KMS-11 (cell line): Measurements from ENCODE around the gene SERPINB6.

Experiments used
- H2AFZ ChIP-seq: fragments of 200-600 bp; sonication (generic); 2 replicates; pipeline ENCODE4 v1.6.1; 2016; ENCODE audit warnings: antibody characterized with exemption, mixed run types, low read depth
- H3K27ac ChIP-seq: fragments of 200-600 bp; sonication (generic); 2 replicates; pipeline ENCODE4 v1.6.1; 2016; ENCODE audit warnings: mild to moderate bottlenecking, mixed run types
- H3K27me3 ChIP-seq: fragments of 200-600 bp; sonication (generic); 2 replicates; pipeline ENCODE4 v1.6.1; 2017; ENCODE audit warnings: mild to moderate bottlenecking, low read depth, mixed run types, moderate library complexity; ENCODE audit not compliant: insufficient read depth
- H3K36me3 ChIP-seq: fragments of 200-600 bp; sonication (generic); 2 replicates; pipeline ENCODE4 v1.6.1; 2017; ENCODE audit warnings: mild to moderate bottlenecking, mixed run types; ENCODE audit not compliant: insufficient read depth
- H3K4me1 ChIP-seq: fragments of 200-600 bp; sonication (generic); 2 replicates; pipeline ENCODE4 v1.6.1; 2016; ENCODE audit warnings: mild to moderate bottlenecking, low read depth, mixed run types; ENCODE audit not compliant: poor library complexity, severe bottlenecking
- H3K4me2 ChIP-seq: fragments of 200-600 bp; sonication (generic); 2 replicates; pipeline ENCODE4 v1.7.0; 2016; ENCODE audit warnings: mild to moderate bottlenecking, mixed run types
- H3K4me3 ChIP-seq: fragments of 200-600 bp; sonication (generic); IDR thresholded peaks from 2 replicates; pipeline ENCODE4 v1.6.1; 2017; ENCODE audit warnings: low read depth, low read length, mixed read lengths; ENCODE audit not compliant: insufficient read depth
- H3K79me2 ChIP-seq: fragments of 200-600 bp; sonication (generic); 2 replicates; pipeline ENCODE4 v1.6.1; 2016; ENCODE audit warnings: low read depth, mixed run types; ENCODE audit not compliant: insufficient read depth
- H3K9ac ChIP-seq: fragments of 200-600 bp; sonication (generic); 2 replicates; pipeline ENCODE4 v1.6.1; 2016; ENCODE audit warnings: mild to moderate bottlenecking, mixed run types
- H4K20me1 ChIP-seq: fragments of 200-600 bp; sonication (generic); 2 replicates; pipeline ENCODE4 v1.6.1; 2016; ENCODE audit warnings: mild to moderate bottlenecking, mixed run types; ENCODE audit not compliant: insufficient read depth
- TF ChIP-seq, protein P1 (sequence below): fragments of 200-600 bp; sonication (generic); conservative IDR thresholded peaks from 2 replicates; pipeline ENCODE4 v1.6.1; 2017; ENCODE audit warnings: low read depth, mild to moderate bottlenecking, antibody characterized with exemption, low read length, moderate library complexity, mixed read lengths

SERPINB6 gene

DNA sequence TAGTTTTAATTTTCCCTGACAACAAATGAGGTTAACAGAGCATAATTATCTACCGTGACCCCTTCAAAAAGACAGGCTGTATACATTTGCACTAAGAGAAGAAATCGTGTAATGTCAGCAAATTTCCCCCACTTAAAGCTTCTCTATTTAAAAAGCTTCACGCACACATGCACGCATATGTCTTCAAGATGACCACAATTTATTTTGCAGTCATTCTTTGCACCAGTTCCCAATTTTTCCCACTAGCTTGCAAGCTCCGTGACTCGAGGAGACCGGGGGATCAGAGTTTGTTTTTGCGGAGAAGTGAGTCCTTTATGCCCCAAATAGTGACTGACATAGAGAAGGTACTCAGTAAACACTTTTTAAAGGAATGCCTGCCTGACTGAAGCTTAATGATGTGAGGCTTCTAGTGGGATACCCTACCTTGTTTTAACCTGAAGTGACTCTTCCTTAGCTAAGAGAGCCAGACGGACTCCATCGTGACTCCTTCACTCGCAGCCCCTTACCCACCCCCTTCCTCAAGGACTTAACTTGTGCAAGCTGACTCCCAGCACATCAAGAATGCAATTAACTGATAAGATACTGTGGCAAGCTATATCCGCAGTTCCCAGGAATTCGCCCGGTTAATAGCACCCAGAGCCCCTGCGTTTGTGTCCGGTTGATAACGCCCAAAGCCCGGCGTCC lies 19.0 kb upstream of the SERPINB6 start:
- Histone ChIP-seq H3K27ac (peak overlapping the region; percentile 93), H3K36me3 (no peaks in the 10 kb centered on the region), H4K20me1 (no peaks in the 10 kb centered on the region), H3K4me3 (no peak overlapping the region), H2AFZ (peak overlapping the region; percentile 100), H3K4me2 (peak overlapping the region; percentile 99), H3K79me2 (no peaks in the 10 kb centered on the region), H3K9ac (peak overlapping the region; percentile 86), H3K4me1 (peaks cover 18% of the 10 kb centered on the region), H3K27me3 (no peaks in the 10 kb centered on the region)
- TF ChIP-seq, protein P1, sequence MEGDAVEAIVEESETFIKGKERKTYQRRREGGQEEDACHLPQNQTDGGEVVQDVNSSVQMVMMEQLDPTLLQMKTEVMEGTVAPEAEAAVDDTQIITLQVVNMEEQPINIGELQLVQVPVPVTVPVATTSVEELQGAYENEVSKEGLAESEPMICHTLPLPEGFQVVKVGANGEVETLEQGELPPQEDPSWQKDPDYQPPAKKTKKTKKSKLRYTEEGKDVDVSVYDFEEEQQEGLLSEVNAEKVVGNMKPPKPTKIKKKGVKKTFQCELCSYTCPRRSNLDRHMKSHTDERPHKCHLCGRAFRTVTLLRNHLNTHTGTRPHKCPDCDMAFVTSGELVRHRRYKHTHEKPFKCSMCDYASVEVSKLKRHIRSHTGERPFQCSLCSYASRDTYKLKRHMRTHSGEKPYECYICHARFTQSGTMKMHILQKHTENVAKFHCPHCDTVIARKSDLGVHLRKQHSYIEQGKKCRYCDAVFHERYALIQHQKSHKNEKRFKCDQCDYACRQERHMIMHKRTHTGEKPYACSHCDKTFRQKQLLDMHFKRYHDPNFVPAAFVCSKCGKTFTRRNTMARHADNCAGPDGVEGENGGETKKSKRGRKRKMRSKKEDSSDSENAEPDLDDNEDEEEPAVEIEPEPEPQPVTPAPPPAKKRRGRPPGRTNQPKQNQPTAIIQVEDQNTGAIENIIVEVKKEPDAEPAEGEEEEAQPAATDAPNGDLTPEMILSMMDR = no peak

DNA sequence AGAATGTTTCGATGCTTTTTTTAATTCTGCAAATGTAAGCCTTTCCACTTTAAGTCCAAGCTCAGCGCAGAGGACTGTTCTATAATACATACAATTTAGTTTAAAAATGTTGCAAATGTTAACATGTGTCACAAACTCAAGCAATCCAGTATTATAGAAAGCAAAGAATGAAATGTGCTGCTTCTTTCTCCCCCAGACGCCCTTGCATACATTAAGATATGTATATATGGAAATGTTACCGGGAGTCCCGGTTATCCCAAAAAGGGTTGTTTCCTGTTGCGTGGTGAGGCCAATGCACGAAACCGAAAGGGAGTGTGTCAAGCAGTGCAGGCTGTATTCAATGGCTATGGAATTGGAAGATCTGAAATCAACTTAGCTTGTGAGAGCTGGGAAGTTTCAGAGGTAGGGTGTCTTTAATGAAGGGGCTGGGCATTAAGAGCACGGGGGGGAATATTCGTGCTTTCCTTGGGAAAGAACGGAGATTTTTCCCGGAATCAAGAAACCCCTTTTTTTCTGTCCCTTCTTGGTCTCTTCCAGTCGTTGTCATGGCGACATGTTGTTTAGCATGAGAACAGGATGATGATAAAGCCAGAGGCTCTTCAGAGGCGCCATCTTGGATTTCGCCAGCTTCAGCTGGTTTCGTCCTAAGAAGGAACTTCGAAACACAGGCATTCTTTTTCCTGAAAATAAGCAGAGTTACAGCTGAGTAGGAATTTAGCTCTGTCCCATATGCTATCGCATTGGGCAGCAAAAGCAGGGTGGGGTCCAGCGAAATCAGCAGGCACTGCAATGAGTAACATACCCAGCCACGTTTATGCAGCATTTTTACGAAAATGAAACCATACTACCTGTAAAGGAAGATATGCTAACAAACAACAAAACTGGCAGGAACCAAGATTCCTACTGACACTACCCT lies 18.2 kb upstream of the SERPINB6 start:
- H3K27me3 ChIP-seq = no peaks in the 10 kb centered on the region
- peak overlapping the region; percentile 86 for H3K9ac ChIP-seq
- H2AFZ ChIP-seq = peak overlapping the region; percentile 100
- no peaks in the 10 kb centered on the region for H3K36me3 ChIP-seq
- H3K27ac ChIP-seq = peak overlapping the region; percentile 93
- no peak overlapping the region for H3K4me3 ChIP-seq
- TF ChIP-seq, protein P1 = peak; percentile 46; the same call in 1 of the 2 replicates
- peaks cover 18% of the 10 kb centered on the region for H3K4me1 ChIP-seq
- H3K4me2 ChIP-seq = peak overlapping the region; percentile 99
- no peaks in the 10 kb centered on the region for H3K79me2 ChIP-seq
- no peaks in the 10 kb centered on the region for H4K20me1 ChIP-seq

DNA sequence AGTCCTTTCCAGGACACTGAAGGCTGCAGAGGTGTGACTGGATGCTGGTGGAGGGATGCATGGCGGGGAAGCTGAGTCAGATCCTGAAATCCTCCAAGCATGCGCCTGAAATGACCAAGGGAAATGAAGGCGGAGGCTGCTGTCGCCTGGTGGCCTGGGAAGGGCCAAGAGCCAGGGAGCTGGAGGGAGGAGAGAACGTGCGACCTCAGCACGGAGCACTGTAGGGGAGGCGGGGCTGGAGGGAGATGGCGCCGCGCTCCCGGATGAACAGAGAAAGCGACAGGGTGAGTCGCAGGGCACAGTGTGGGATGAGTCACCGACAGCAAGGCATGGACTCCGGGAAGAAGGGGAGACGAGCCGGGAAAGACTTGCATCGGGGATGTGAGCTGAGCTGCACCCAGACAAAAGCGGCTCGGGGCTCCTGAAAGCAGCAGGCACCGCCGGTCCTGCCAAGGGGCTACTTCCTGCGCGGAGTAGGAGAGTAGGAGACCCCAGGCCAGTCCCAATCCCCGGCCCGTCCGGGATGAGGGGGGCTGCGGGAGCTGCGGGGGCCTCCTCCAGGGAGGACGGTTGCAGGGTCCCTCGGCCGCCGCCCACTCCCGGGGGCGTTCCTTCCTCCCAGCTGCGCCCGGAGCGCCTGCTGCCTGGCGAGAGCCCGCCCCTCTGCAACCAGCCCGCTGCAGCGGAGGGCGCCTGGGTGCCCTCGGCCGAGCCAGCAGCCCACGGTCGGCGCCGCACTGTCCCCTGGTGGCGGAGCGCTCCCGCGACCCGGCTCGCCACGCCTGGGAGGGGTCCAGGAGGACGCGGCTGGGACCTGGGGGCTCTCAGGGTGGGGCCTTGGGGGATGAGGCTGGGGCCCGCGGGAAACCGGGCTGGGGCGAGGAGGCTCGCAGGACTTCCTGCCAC lies 17.3 kb upstream of the SERPINB6 start:
- H3K27ac ChIP-seq = peak overlapping the region; percentile 93
- no peaks in the 10 kb centered on the region for H3K36me3 ChIP-seq
- H3K27me3 ChIP-seq = no peaks in the 10 kb centered on the region
- peak overlapping the region; percentile 100 for H2AFZ ChIP-seq
- H3K9ac ChIP-seq = peak overlapping the region; percentile 86
- peaks cover 18% of the 10 kb centered on the region for H3K4me1 ChIP-seq
- H3K79me2 ChIP-seq = no peaks in the 10 kb centered on the region
- no peaks in the 10 kb centered on the region for H4K20me1 ChIP-seq
- TF ChIP-seq, protein P1 = peak; percentile 62; the same call in 1 of the 2 replicates
- H3K4me2 ChIP-seq = peak overlapping the region; percentile 99
- H3K4me3 ChIP-seq = no peak overlapping the region

DNA sequence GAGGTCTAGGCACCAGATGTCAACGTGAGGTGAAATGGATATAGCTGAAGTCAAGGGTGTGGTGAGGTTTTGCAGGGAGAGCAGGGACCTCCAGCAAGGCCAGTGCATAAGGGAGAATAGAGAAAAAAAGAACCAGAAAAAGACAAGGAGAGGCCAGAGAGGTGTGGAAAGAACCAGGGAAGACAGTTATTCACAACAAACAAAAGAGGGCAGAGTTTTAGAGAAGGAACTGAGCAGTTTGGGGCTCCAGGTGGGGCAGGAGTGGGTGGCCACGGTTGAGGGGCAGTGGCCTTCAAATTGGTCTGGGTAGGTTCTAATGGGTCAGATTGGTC lies 16.7 kb upstream of the SERPINB6 start:
- H3K4me1 ChIP-seq = peaks cover 18% of the 10 kb centered on the region
- H3K27ac ChIP-seq = peak overlapping the region; percentile 93
- peak overlapping the region; percentile 100 for H2AFZ ChIP-seq
- peak overlapping the region; percentile 99 for H3K4me2 ChIP-seq
- H3K27me3 ChIP-seq = no peaks in the 10 kb centered on the region
- no peak overlapping the region for H3K4me3 ChIP-seq
- no peaks in the 10 kb centered on the region for H3K79me2 ChIP-seq
- H3K9ac ChIP-seq = peak overlapping the region; percentile 86; the same call in 1 of the 2 replicates
- no peaks in the 10 kb centered on the region for H4K20me1 ChIP-seq
- TF ChIP-seq, protein P1 = no peak
- H3K36me3 ChIP-seq = no peaks in the 10 kb centered on the region
